Left lobe of liver (tissue), 2 donors: ENCODE results near the gene ITGB1BP1. TPM values are rescaled to one million over a fixed set of nuclear protein-coding genes. Genes with fewer than 3 reads are reported as not detected.

Experiments
- ATAC-seq: fragments of 200-7000 bp; cut with Tn5 transposase; one replicate; pipeline ENCODE4 v1.9.1; 2020; ENCODE audit warnings: mild to moderate bottlenecking, moderate library complexity
- DNase-seq: peaks from one replicate; pipeline ENCODE4 v3.0.0-alpha.2; 2020; ENCODE audit warnings: low spot score
- total RNA-seq: library from RNA; stranded (reverse); gene quantifications from one replicate; pipeline ENCODE4 v1.2.1, GENCODE V29; 2021
- donor health status: DM: no; HTN: no; CAD: no; lungs with moderate emphysema.
- donor health status: DM: no; HTN: yes; CAD: no.

Gene ITGB1BP1, protein sequence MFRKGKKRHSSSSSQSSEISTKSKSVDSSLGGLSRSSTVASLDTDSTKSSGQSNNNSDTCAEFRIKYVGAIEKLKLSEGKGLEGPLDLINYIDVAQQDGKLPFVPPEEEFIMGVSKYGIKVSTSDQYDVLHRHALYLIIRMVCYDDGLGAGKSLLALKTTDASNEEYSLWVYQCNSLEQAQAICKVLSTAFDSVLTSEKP
- total RNA-seq: 28.6 TPM

DNA sequence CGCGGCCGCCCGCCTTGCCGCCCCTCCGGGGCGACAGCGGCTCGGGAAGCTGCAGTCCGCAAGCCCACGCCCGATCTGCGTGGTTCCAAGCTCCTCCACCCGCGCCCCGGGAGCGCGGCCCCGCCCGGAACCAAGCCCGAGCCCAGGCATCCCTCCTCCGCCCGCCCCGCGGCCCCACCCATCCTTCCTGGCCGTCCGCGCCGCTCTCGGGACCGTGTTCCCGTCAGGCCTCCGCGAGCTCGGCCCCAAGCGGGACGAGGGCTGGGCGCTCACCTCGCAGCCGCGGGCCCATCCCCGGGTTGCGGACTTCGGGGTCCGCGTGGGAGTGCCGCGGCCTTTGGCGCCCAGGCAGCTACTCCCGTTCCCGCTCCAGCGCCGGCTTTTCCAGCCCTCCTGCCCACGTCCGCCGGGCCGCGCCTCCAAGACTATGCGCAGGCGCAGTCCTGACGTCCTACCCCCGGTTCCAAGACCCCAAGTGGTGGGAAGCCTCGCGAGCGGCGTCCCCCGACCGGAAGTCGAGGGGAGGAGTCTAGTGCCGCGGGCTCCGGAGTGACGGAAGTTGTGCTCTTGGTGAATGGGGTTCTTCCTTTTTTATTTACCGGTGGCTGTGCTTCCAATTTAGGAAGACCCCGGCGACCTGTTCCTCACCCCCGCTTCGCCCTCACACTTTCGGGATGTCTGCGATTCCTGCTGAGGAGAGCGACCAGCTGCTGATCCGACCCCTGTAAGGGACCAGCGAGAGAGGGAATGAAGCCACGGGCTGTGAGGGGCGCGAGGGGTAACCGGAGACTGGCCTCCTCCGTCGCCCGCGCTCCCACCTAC, at the start of gene ITGB1BP1, which contains the start of gene CPSF3:
Gene ITGB1BP1, minus strand, starts transcription at position 429 of the 822 bp plus-strand sequence. CDS start 4,831 bp downstream, outside the sequence.
Gene CPSF3, plus strand, starts transcription at position 555 of the 822 bp plus-strand sequence. Its CDS starts 120 bp downstream, at position 675.
- DNase-seq (peak; percentile 98), ATAC-seq (peak; percentile 92)

- no peak for DNase-seq
- ATAC-seq: no peak
These were observed 49.2 kb upstream of the ITGB1BP1 start for GRCh38 chr2:9472511-9472910.

- DNase-seq: no peak
- ATAC-seq: no peak
These were observed 47.9 kb upstream of the ITGB1BP1 start for GRCh38 chr2:9471206-9471605.

DNA sequence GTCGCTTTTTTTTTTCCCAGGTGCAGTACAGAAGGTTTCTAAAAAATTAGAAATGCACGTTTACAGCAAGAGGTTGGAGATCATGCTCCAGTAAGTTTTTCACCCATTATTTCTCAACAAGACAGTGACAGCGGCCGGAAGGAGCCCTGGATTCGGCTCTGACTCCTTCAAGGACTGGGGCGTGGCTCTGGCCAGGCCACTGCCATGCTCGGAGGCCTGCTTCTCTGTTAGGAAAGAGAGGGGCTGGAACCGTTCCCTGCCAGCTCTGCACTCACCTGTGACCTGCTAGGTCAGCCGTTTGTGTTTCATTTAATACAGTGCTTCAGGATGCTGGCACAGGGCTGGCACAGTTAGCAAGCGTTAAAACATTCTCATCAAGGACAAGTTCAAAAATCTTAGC, 44.4 kb upstream of the ITGB1BP1 start:
- ATAC-seq: no peak

DNA sequence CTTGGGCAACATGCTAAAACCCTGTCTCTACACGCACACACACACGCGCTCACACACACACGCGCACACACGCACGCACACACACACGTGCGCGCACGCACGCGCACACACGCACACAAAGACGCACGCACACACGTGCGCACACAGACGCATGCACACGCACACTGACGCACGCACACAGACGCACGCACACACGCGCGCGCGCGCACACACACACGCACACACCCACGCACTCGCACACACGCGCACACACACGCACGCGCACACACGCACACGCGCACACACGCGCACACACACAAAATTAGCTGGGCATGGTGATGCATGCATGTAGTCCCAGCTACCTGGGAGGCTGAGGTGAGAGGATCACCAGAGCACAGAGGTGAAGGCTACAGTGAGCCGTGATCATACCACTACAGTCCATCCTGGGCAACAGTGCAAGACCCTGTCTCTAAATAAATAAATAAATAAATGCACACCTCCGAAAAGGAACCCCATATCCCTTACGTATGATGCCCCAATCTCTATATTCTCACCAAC, 42.9 kb upstream of the ITGB1BP1 start:
- DNase-seq (no peak), ATAC-seq (no peak)

More for the DNA sequence above, 44.4 kb upstream of the ITGB1BP1 start:
- no peak for DNase-seq

DNA sequence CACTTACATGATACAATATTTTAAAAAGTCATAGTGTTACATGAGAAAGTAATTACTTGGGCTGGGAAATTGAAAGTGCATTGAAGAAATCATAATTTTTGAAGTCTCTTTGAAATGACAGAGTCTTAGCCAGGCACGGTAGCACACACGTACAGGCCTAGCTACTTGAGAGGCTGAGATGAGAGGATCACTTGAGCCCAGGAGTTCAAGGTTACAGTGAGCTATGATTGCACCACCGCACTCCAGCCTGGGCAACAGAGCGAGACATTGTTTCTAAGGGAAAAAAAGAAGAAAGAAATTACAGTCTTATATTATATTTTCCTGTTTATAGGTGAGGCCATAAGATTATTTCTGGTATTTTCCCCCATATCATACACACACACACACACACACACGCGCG, 41.8 kb upstream of the ITGB1BP1 start:
- DNase-seq: no peak
- ATAC-seq: no peak

- ATAC-seq: no peak
- no peak for DNase-seq
These were observed 40.3 kb upstream of the ITGB1BP1 start for GRCh38 chr2:9463698-9464034.

DNA sequence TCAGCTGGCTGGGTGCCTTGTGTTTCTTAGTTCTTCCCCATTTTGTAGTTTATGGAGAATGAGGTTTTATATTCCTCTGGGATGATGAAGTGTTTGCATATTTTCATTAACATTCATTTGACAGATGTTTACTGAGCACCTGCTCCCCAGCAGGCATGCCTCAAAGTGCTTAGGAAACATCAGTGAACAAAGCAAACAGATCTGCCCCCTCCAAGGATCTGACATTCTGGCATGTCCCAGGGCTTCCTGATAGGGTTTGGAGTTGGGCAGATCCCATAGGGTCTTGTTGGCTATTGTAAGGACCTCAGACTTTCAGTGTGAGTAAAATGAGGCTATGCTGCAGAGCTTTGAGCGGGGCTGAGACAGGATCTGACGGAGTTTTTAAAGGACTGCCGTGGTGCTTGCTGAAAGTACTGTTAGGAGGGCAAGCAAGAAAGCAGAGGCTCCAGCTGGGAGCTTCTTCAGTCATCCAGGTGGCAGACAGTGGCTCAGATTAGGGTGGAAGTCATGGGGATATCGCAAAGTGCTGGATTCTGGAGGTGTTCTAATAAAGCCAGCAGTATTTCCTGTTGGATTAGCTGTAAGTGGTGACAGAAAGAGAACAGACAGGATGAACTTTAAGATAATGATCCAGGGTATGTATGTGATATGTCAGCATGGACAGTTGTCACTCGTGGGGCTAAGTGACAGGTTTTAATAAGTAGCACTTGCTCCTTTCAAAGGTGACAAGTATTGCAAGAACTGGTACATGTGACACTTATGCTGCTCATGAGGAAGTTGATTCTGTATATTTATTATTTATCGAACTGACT, 39.8 kb upstream of the ITGB1BP1 start:
- no peak for ATAC-seq
- DNase-seq: no peak

GRCh38 chr2:9462313-9462712, 39.0 kb upstream of the ITGB1BP1 start:
- DNase-seq (no peak), ATAC-seq (no peak)

DNA sequence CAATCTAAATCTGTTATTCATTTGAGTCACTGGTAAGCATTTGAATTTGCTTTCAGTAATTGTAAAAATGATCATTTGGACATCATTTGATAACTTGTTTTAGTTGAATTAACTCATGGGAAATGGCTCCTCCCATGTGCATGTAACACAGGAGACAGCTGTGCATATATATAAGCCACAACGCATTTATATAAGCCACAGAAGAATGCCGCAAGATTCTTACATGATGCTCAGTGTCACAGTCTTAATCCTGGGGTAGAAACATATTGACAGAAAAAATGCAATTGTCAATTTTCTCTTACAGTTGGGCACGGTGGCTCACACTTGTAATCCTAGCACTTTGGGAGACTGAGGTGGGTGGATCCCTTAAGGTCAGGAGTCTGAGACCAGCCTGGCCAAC, 37.8 kb upstream of the ITGB1BP1 start:
- no peak for ATAC-seq

GRCh38 chr2:9460441-9461017, 37.2 kb upstream of the ITGB1BP1 start:
- DNase-seq (no peak), ATAC-seq (no peak)

More for the DNA sequence above, 37.8 kb upstream of the ITGB1BP1 start:
- DNase-seq: no peak

GRCh38 chr2:9451231-9451630, 27.9 kb upstream of the ITGB1BP1 start:
- DNase-seq (no peak), ATAC-seq (no peak)

DNA sequence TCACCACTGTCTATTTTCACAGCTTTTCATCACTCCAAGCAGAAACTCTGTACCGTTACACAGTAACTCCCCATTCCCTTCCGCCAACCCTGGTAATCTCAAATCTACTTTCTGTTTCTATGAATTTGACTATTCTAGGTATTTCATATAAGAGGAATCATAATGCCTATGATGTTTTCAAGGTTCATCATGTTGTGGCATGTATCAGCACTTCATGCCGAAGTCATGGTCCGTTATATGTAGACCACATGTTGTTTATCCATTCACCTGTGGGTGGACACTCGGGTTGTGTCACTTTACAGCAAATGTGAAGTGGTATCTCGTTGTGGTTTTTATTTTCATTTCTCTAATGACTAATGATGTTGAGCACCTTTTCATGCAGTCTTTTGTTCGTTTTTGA, 21.8 kb upstream of the ITGB1BP1 start:
- DNase-seq (no peak), ATAC-seq (no peak)

DNA sequence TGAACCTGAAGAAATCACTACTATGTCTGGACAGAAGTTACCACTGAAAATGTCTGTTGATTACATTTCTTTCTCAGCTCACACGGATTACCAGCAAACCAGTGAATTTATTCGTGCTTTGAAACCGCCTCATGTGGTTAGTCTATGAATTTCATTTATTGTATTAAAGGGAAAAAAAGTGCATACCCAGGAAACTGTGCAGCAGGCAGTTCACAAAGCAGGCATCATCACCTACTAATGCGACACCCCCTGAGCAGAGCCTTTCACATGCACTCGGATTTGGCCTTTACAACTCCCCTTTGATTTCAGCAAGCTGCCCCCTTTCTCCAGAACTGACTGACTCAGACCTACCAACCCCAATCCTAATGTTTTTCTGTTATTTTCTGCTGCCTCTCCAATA, 20.2 kb upstream of the ITGB1BP1 start:
- ATAC-seq (no peak), DNase-seq (no peak)

- DNase-seq (no peak), ATAC-seq (no peak)
These were observed 18.2 kb upstream of the ITGB1BP1 start for GRCh38 chr2:9441556-9441955.

DNA sequence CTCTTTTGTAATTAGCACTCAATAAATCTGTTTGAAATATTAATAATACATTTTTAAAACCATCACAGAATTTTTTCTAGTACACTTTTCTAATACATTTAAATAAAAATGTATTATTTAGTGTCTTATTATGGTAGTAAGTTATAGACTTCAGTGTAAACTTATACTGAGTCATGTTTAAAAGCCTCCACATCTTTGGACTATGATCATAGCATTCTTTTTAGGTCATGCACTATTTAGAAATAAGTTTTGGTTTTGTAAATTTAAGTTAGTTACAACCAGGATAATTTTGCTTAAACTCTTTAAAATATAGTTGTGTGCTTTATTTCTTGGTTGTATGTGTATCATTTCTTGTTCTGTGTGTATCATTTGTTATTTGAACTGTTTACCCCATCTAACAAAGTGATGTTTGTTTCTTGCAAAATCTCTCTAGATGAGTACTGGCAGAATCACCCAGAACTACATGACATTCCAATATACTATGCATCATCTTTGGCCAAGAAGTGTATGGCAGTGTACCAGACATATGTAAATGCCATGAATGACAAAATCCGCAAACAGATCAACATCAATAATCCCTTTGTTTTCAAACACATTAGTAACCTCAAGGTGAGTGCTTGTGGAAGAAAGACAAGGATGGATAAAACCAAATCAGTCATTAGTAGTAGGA, 16.9 kb upstream of the ITGB1BP1 start:
- DNase-seq (no peak), ATAC-seq (no peak)

DNA sequence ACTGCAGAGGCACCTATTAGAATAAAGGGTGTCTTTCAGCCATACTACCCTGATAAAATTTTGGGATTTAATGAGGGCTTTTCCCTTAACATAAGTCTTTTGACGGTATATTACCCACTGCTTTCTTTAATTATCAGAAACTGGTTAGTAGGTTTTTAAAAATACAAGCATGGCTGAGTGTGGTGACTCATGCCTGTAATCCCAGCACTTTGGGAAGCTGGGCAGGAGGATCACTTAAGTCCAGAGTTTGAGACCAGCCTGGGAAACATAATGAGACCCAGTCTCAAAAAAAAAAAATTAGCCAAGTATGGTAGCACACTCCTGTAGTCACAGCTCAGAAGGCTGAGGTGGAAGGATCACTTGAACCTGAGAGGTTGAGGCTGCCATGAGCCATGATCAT, 16.2 kb upstream of the ITGB1BP1 start:
- DNase-seq (no peak), ATAC-seq (no peak)

- no peak for DNase-seq
- no peak for ATAC-seq
These were observed 11.2 kb upstream of the ITGB1BP1 start for GRCh38 chr2:9434489-9434888.

GRCh38 chr2:9430316-9431293, 7.3 kb upstream of the ITGB1BP1 start:
- DNase-seq: no peak
- ATAC-seq: no peak
